H9 (cell line): ENCODE data around the gene MAP3K10. TPM values are rescaled to one million over a fixed set of nuclear protein-coding genes. Genes with fewer than 3 reads are reported as not detected.

Source experiments
- DNase-seq: peaks from one replicate; pipeline ENCODE4 v3.0.0-alpha.2; 2017
- H2AFZ ChIP-seq: one replicate; pipeline ENCODE4 v1.6.1; 2013; ENCODE audit warnings: mild to moderate bottlenecking, low read length, control low read depth, moderate library complexity
- H2AK5ac ChIP-seq: 2 replicates; pipeline ENCODE4 v1.6.1; 2013; ENCODE audit warnings: low read length, control low read depth, mixed read lengths; ENCODE audit not compliant: insufficient read length
- H2BK120ac ChIP-seq: one replicate; pipeline ENCODE4 v1.6.1; 2013; ENCODE audit warnings: low read depth, mild to moderate bottlenecking, low read length, control low read depth, inconsistent platforms; ENCODE audit not compliant: poor library complexity, severe bottlenecking
- H2BK12ac ChIP-seq: 2 replicates; pipeline ENCODE4 v1.6.1; 2013; ENCODE audit warnings: low read length, control low read depth, mixed read lengths, low read depth; ENCODE audit not compliant: insufficient read length
- H2BK15ac ChIP-seq: 2 replicates; pipeline ENCODE4 v1.6.1; 2013; ENCODE audit warnings: low read depth, low read length, control low read depth
- H2BK20ac ChIP-seq: one replicate; pipeline ENCODE4 v1.6.1; 2013; ENCODE audit warnings: low read depth, mild to moderate bottlenecking, low read length, control low read depth, inconsistent platforms; ENCODE audit not compliant: poor library complexity, severe bottlenecking
- H2BK5ac ChIP-seq: 2 replicates; pipeline ENCODE4 v1.6.1; 2013; ENCODE audit warnings: low read length, control low read depth, mixed read lengths; ENCODE audit not compliant: insufficient read length
- H3K14ac ChIP-seq: 2 replicates; pipeline ENCODE4 v1.6.1; 2013; ENCODE audit warnings: low read length, control low read depth; ENCODE audit not compliant: insufficient read depth
- H3K18ac ChIP-seq: 2 replicates; pipeline ENCODE4 v1.6.1; 2013; ENCODE audit warnings: low read depth, mild to moderate bottlenecking, mixed read lengths, low read length, control low read depth; ENCODE audit not compliant: insufficient read length
- H3K23ac ChIP-seq: 2 replicates; pipeline ENCODE4 v1.6.1; 2013; ENCODE audit warnings: low read length, control low read depth, mixed read lengths, low read depth; ENCODE audit not compliant: insufficient read length
- H3K23me2 ChIP-seq: 2 replicates; pipeline ENCODE4 v1.6.1; 2013; ENCODE audit warnings: low read depth, mild to moderate bottlenecking, mixed read lengths, low read length, control low read depth; ENCODE audit not compliant: insufficient read length, poor library complexity, severe bottlenecking
- H3K27ac ChIP-seq: 2 replicates; pipeline ENCODE4 v1.5.1; 2013; ENCODE audit warnings: low read length, control low read depth, mixed read lengths, low read depth; ENCODE audit not compliant: insufficient read length
- H3K27me3 ChIP-seq: 2 replicates; pipeline ENCODE4 v1.6.1; 2013; ENCODE audit warnings: low read length, control low read depth, inconsistent platforms; ENCODE audit not compliant: insufficient read depth
- H3K4ac ChIP-seq: 2 replicates; pipeline ENCODE4 v1.6.1; 2013; ENCODE audit warnings: low read depth, mild to moderate bottlenecking, control low read depth, inconsistent platforms, low read length, moderate library complexity
- H3K4me1 ChIP-seq: 2 replicates; pipeline ENCODE4 v1.6.1; 2013; ENCODE audit warnings: low read length, control low read depth, inconsistent platforms; ENCODE audit not compliant: insufficient read depth
- H3K4me2 ChIP-seq: 2 replicates; pipeline ENCODE4 v1.6.1; 2013; ENCODE audit warnings: low read length, control low read depth, mixed read lengths; ENCODE audit not compliant: insufficient read length, insufficient read depth
- H3K56ac ChIP-seq: 2 replicates; pipeline ENCODE4 v1.6.1; 2013; ENCODE audit warnings: low read depth, mild to moderate bottlenecking, mixed read lengths, low read length, control low read depth; ENCODE audit not compliant: insufficient read length
- H3K79me1 ChIP-seq: 2 replicates; pipeline ENCODE4 v1.6.1; 2013; ENCODE audit warnings: low read depth, mild to moderate bottlenecking, moderate library complexity, low read length, control low read depth, inconsistent platforms; ENCODE audit not compliant: insufficient read depth, poor library complexity, severe bottlenecking
- H3K79me2 ChIP-seq: 2 replicates; pipeline ENCODE4 v1.6.1; 2013; ENCODE audit warnings: low read length, control low read depth, inconsistent platforms; ENCODE audit not compliant: insufficient read depth
- H3K9ac ChIP-seq: 2 replicates; pipeline ENCODE4 v1.6.1; 2013; ENCODE audit warnings: low read length, control low read depth, mixed read lengths; ENCODE audit not compliant: insufficient read length; ENCODE audit errors: extremely low read depth
- H3K9me3 ChIP-seq: one replicate; pipeline ENCODE4 v1.6.1; 2013; ENCODE audit warnings: low read depth, low read length, inconsistent platforms; ENCODE audit not compliant: control insufficient read depth
- H3T11ph ChIP-seq: one replicate; pipeline ENCODE4 v1.6.1; 2013; ENCODE audit warnings: mild to moderate bottlenecking, low read length, control low read depth, inconsistent platforms
- H4K20me1 ChIP-seq: one replicate; pipeline ENCODE4 v1.6.1; 2013; ENCODE audit not compliant: control insufficient read depth, insufficient read length, insufficient read depth
- H4K5ac ChIP-seq: 2 replicates; pipeline ENCODE4 v1.6.1; 2013; ENCODE audit warnings: low read depth, mild to moderate bottlenecking, mixed read lengths, low read length, control low read depth; ENCODE audit not compliant: insufficient read length
- H4K8ac ChIP-seq: replicated peaks from 2 replicates; pipeline ENCODE4 v1.6.1; 2013; ENCODE audit warnings: low read length, control low read depth, mixed read lengths, low read depth; ENCODE audit not compliant: insufficient read length
- H4K91ac ChIP-seq: 2 replicates; pipeline ENCODE4 v1.6.1; 2013; ENCODE audit warnings: low read depth, mild to moderate bottlenecking, moderate library complexity, mixed read lengths, low read length, control low read depth; ENCODE audit not compliant: insufficient read length
- H3K27ac Mint-ChIP-seq, 3 experiments: 2 replicates in 2 of 3; 3 replicates in 1 of 3; pipeline ENCODE4 v1.8.0; 2020 to 2021; ENCODE audit warnings: mixed read lengths in 3 of 3, mild to moderate bottlenecking in 1 of 3, moderate library complexity in 1 of 3
- H3K27me3 Mint-ChIP-seq: 2 replicates; pipeline ENCODE4 v1.8.0; 2021; ENCODE audit warnings: low read depth, mild to moderate bottlenecking, moderate library complexity, mixed read lengths
- H3K36me3 Mint-ChIP-seq, 3 experiments: 2 replicates in 2 of 3; 3 replicates in 1 of 3; pipeline ENCODE4 v1.8.0; 2020 to 2021; ENCODE audit warnings: low read depth in 3 of 3, mixed read lengths in 3 of 3; ENCODE audit not compliant: insufficient read depth in 1 of 3
- H3K4me1 Mint-ChIP-seq, 2 experiments: 2 replicates each; pipeline ENCODE4 v1.8.0; 2020; ENCODE audit warnings: mixed read lengths in 2 of 2
- H3K4me3 Mint-ChIP-seq, 2 experiments: 2 replicates in 1 of 2; 3 replicates in 1 of 2; pipeline ENCODE4 v1.8.0; 2020 to 2021; ENCODE audit warnings: mild to moderate bottlenecking in 2 of 2, mixed read lengths in 2 of 2, moderate library complexity in 1 of 2
- H3K9me3 Mint-ChIP-seq, 2 experiments: 2 replicates in 1 of 2; 3 replicates in 1 of 2; pipeline ENCODE4 v1.8.0; 2020; ENCODE audit warnings: mild to moderate bottlenecking in 2 of 2, mixed read lengths in 2 of 2, moderate library complexity in 1 of 2
- CTCF ChIP-seq: fragments of 200-600 bp; sonication (generic); conservative IDR thresholded peaks from 3 replicates; pipeline ENCODE4 v1.8.0; 2021; ENCODE audit warnings: antibody characterized with exemption, mild to moderate bottlenecking
- WGBS: extraction: QIAGEN DNeasy Blood & Tissue Kit; methylation state at CpG from one replicate; pipeline ENCODE4 v1.1.7; 2013; ENCODE audit warnings: missing lambda C conversion rate, low lambda C conversion rate, mixed read lengths; ENCODE audit not compliant: insufficient read length; ENCODE audit errors: extremely low coverage; 5-methylcytosine and 5-hydroxymethylcytosine counted together
- total RNA-seq: library from RNA; stranded (reverse); gene quantifications from 2 replicates; pipeline ENCODE4 v1.2.1, GENCODE V29; 2021

MAP3K10 gene
- total RNA-seq, 1 experiment from 2014 or later = 19.0 TPM

GRCh38 chr19:40149501-40149900, 41.7 kb upstream of the MAP3K10 start:
- Histone ChIP-seq H2BK12ac (no peak overlapping the region), H3K79me1 (no peaks in the 10 kb centered on the region), H4K8ac (no peak overlapping the region), H3K9ac (no peak overlapping the region), H3K23ac (no peak overlapping the region), H3K18ac (no peak overlapping the region), H2AK5ac (no peak overlapping the region), H3K4me1 (no peaks in the 10 kb centered on the region), H3K4me2 (no peak overlapping the region), H2BK5ac (no peak overlapping the region), H3K14ac (no peak overlapping the region), H2AFZ (no peak overlapping the region), H2BK120ac (no peak overlapping the region), H3K27me3 (no peaks in the 10 kb centered on the region), H4K91ac (no peak overlapping the region), H4K5ac (no peak overlapping the region), H2BK15ac (no peak overlapping the region), H3T11ph (no peak overlapping the region), H3K56ac (no peak overlapping the region), H2BK20ac (no peak overlapping the region), H3K23me2 (peaks cover 3% of the 10 kb centered on the region), H4K20me1 (no peaks in the 10 kb centered on the region), H3K27ac (no peak overlapping the region), H3K9me3 (no peaks in the 10 kb centered on the region), H3K79me2 (no peaks in the 10 kb centered on the region), H3K4ac (no peak overlapping the region)
- Mint-ChIP-seq H3K9me3 (no peaks in the 10 kb centered on the region), H3K4me1 (no peaks in the 10 kb centered on the region), H3K27me3 (no peaks in the 10 kb centered on the region; the same call in 1 of the 2 replicates), H3K27ac (no peak overlapping the region; a peak in 1 of 7 replicates), H3K4me3 (no peak overlapping the region), H3K36me3 (no peaks in the 10 kb centered on the region)
- TF ChIP-seq CTCF = no peak
- DNase-seq = no peak
- WGBS = no CpG with 5 or more reads among the region's 3 CpGs
